Left ventricle myocardium inferior (tissue), 1 donor: ENCODE results near the gene WDR27. TPM values are rescaled to one million over a fixed set of nuclear protein-coding genes. Genes with fewer than 3 reads are reported as not detected.

Experiments used
- DNase-seq: peaks from one replicate; pipeline ENCODE4 v3.0.0-alpha.2; 2020
- H3K27ac ChIP-seq: fragments of 200-600 bp; replicated peaks from 2 replicates; pipeline ENCODE4 v1.8.0; 2021
- H3K27me3 ChIP-seq: fragments of 200-600 bp; 2 replicates; pipeline ENCODE4 v1.8.0; 2021; ENCODE audit warnings: low read depth
- H3K36me3 ChIP-seq: fragments of 200-600 bp; 2 replicates; pipeline ENCODE4 v1.8.0; 2021
- H3K4me1 ChIP-seq: fragments of 200-600 bp; 2 replicates; pipeline ENCODE4 v1.8.0; 2021
- H3K4me3 ChIP-seq: fragments of 200-600 bp; 2 replicates; pipeline ENCODE4 v1.8.0; 2021; ENCODE audit warnings: mild to moderate bottlenecking, moderate library complexity
- H3K9me3 ChIP-seq: fragments of 200-600 bp; replicated peaks from 2 replicates; pipeline ENCODE4 v1.8.0; 2021
- CTCF ChIP-seq: fragments of 200-600 bp; IDR thresholded peaks from 2 replicates; pipeline ENCODE4 v1.8.0; 2021; ENCODE audit warnings: antibody characterized with exemption, mild to moderate bottlenecking, borderline replicate concordance
- intact Hi-C: fragments of 100-400 bp; cut with micrococcal nuclease; formaldehyde crosslinking; loops from one replicate; pipeline ENCODE4 v1.11.0; 2022
- total RNA-seq: library from RNA; stranded (reverse); fragmentation: NEBNext Ultra II Directional; extraction: Animal tissue kit (Norgen Biotek cat#: 25700); gene quantifications from one replicate; pipeline ENCODE4 v1.2.1, GENCODE V29; 2021
- donor health status: DM: no; HTN: yes; CAD: no; lungs with severe emphysema.

The WDR27 gene
- total RNA-seq, 1 donor from 2014 or later, result 9.1 TPM

- Histone ChIP-seq H3K4me3 (no peak overlapping the region), H3K4me1 (peaks cover 8% of the 10 kb centered on the region), H3K36me3 (no peaks in the 10 kb centered on the region), H3K9me3 (no peaks in the 10 kb centered on the region), H3K27ac (no peak overlapping the region), H3K27me3 (peaks cover 7% of the 10 kb centered on the region)
- intact Hi-C loops, result no loop called here
- no peak for DNase-seq
- TF ChIP-seq CTCF, result no peak
These were observed 36.6 kb upstream of the WDR27 start for GRCh38 chr6:169738204-169738975.

GRCh38 chr6:169729961-169730360, 28.1 kb upstream of the WDR27 start:
- intact Hi-C loops, result no loop called here
- no peak for DNase-seq
- H3K27me3 ChIP-seq, result no peaks in the 10 kb centered on the region
- H3K4me3 ChIP-seq, result no peak overlapping the region
- no peaks in the 10 kb centered on the region for H3K36me3 ChIP-seq
- H3K4me1 ChIP-seq, result peaks cover 6% of the 10 kb centered on the region
- H3K9me3 ChIP-seq, result no peaks in the 10 kb centered on the region
- TF ChIP-seq CTCF, result no peak
- no peak overlapping the region for H3K27ac ChIP-seq

DNA sequence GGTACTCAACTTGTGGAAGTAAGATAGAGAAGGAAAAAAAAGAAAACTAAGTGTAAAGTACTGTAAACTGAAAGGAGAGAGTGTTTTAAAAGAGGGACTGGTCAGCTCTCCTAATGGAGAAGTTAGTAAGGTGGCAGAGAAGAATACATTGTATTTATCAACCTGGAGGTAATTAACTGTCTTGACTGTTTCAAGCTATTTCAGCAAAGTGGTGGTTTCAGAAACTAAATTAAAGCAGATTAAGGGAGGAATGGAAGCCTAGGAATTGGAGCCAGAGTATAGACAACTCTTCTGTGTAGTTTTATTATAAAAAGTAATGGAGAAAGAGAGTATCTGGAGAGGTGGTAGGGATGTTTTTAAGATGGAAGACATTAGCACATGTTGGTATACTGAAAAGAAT, 25.1 kb upstream of the WDR27 start:
- intact Hi-C loops, result no loop called here
- DNase-seq, result no peak
- H3K4me3 ChIP-seq, result no peak overlapping the region
- H3K27ac ChIP-seq, result no peak overlapping the region
- no peak for TF ChIP-seq CTCF
- H3K4me1 ChIP-seq, result peaks cover 25% of the 10 kb centered on the region
- H3K9me3 ChIP-seq, result no peaks in the 10 kb centered on the region
- H3K27me3 ChIP-seq, result no peaks in the 10 kb centered on the region
- no peaks in the 10 kb centered on the region for H3K36me3 ChIP-seq

DNA sequence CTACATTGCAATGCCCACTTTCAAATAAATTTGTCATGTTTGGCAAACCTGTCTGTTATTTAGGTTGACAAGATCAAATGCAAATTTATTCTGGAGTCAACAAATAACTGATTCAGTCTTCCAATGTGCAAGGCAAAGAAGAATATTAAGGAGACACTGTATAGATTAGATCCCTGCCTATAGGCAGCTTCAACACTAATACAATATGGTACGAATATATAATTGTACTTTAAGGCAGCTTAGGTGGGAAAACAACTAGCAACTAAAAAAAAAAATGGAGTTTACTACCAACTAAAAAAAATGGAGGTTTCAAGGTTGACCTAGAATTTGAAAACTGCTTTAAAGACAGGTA, 24.2 kb upstream of the WDR27 start:
- H3K27me3 ChIP-seq, result no peaks in the 10 kb centered on the region
- peaks cover 34% of the 10 kb centered on the region for H3K4me1 ChIP-seq
- H3K4me3 ChIP-seq, result no peak overlapping the region
- H3K27ac ChIP-seq, result no peak overlapping the region
- TF ChIP-seq CTCF, result no peak
- H3K9me3 ChIP-seq, result no peaks in the 10 kb centered on the region
- intact Hi-C loops, result no loop called here
- no peak for DNase-seq
- no peaks in the 10 kb centered on the region for H3K36me3 ChIP-seq

DNA sequence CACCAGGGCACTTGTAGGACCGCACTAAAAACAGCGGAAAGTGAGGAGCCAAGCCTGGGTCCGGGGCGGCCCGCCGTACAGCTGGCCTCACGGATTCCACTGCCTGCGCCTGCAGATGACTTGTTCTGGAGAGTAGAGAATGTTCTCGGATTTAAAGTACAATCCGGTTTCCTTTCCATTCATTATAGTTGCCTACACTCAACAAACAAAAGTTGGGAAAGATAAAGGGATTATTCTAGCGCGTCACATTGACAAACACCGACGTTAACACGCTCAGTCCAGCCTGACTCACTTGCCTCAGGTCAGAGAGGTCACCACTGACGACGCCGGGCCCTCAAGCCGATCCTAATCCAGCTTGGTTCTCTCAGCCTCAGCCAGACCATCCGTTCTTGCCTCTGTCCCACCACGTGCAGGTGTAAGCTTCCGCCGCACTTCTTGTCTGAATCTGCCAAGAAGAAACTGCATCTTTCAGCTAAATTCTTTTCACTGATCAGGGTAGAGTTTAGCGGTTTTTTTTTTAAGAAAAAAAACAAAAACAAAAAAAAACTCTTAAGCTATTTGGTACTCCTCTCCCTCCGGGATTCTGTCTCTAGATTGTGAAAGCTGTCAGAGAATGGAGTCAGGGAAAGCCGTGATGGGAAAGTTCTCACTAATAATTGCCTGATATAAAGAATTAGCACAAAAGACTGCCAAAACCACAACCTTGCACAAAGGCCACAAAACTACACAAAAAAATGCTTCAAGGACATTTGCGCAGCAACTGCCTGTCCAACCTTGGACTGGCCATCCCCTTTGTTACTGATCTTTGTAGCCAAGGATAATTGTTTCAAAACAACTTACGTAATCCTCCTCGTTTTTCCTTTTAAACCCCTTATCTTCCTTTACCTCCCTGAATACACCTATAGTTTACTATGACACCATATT, 23.6 kb upstream of the WDR27 start:
- peaks cover 34% of the 10 kb centered on the region for H3K4me1 ChIP-seq
- no peak for TF ChIP-seq CTCF
- H3K9me3 ChIP-seq, result no peaks in the 10 kb centered on the region
- H3K27ac ChIP-seq, result peak overlapping the region; percentile 96
- H3K36me3 ChIP-seq, result no peaks in the 10 kb centered on the region
- intact Hi-C loops, result no loop called here
- peak; percentile 29 for DNase-seq
- no peaks in the 10 kb centered on the region for H3K27me3 ChIP-seq
- peak overlapping the region; percentile 78 for H3K4me3 ChIP-seq
